ENCODE data around the gene SCARB1.

- TF ChIP-seq CTCF (conservative IDR thresholded peaks at IDR 0.05; ENCODE audit: low read depth in 2 of 2) (no peak), REST (IDR thresholded peaks at IDR 0.05; ENCODE audit: unreplicated experiment) (no peak), EZH2 (IDR thresholded peaks at IDR 0.05; ENCODE audit: low read depth, unreplicated experiment) (no peak), NANOG (IDR thresholded peaks at IDR 0.05; ENCODE audit: borderline replicate concordance) (no peak), EZH2phosphoT487 (IDR thresholded peaks at IDR 0.05; ENCODE audit: unreplicated experiment) (no peak), POLR2AphosphoS5 (IDR thresholded peaks at IDR 0.05; ENCODE audit: low read depth) (no peak), ZNF331 (CRISPR knock-in tag; IDR thresholded peaks at IDR 0.05; ENCODE audit: low read depth) (no peak), JUNB (IDR thresholded peaks at IDR 0.05; ENCODE audit: unreplicated experiment) (no peak), CREB1 (CRISPR knock-in tag; IDR thresholded peaks at IDR 0.05; ENCODE audit: low read depth) (no peak), ZNF114 (CRISPR knock-in tag; IDR thresholded peaks at IDR 0.05) (no peak), STAT1 (IDR thresholded peaks at IDR 0.05; ENCODE audit: unreplicated experiment) (no peak), ZNF462 (CRISPR knock-in tag; IDR thresholded peaks at IDR 0.05) (no peak)
- TF ChIP-seq, protein P1, sequence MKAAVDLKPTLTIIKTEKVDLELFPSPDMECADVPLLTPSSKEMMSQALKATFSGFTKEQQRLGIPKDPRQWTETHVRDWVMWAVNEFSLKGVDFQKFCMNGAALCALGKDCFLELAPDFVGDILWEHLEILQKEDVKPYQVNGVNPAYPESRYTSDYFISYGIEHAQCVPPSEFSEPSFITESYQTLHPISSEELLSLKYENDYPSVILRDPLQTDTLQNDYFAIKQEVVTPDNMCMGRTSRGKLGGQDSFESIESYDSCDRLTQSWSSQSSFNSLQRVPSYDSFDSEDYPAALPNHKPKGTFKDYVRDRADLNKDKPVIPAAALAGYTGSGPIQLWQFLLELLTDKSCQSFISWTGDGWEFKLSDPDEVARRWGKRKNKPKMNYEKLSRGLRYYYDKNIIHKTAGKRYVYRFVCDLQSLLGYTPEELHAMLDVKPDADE (IDR thresholded peaks at IDR 0.05) = no peak
Measured at GRCh38 chr12:124766727-124767065, 97.0 kb downstream of the SCARB1 start.

Measured in GM23338 (cell line).